ENCODE data around the gene HS2ST1. TPM values are rescaled to one million over a fixed set of nuclear protein-coding genes. Genes with fewer than 3 reads are reported as not detected.

The HS2ST1 gene
- total and polyA plus RNA-seq, 4 donors, result 4.1 to 45.3 (median 16.3) TPM

DNA sequence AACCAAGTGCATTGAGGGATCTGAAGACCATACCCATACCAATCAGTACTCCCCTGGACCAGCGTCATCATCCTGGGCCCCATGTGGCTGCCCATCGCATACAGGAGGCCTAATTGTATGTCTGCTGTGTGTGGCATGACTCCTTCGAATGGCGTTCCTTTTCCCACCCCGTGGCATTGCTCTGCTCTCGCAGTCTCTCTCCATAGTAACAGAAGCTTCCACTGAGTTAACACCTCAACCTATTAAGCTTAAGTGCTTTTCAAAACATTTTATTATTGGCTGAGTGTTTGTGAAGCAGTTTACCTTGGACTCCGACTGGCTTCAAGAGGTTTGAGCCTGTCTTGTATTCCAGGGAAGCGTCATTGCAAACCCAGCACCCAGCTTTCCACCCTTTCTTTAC is 227.1 kb downstream of the HS2ST1 start:
- Histone ChIP-seq H3K4me1 (ENCODE audit: control insufficient read depth in 5 of 5, insufficient read depth in 5 of 5, low read length in 5 of 5) (peaks cover 0 to 2% (median 0%) of the 10 kb centered on the region in 5 donors), H3K36me3 (ENCODE audit: control insufficient read depth in 4 of 4, insufficient read depth in 4 of 4, low read length in 4 of 4) (peaks cover 0 to 3% (median 0%) of the 10 kb centered on the region in 4 donors), H3K4me3 (no peak overlapping the region), H3K27me3 (ENCODE audit: control insufficient read depth in 3 of 3, insufficient read depth in 3 of 3, low read length in 2 of 3) (peaks cover 0 to 4% (median 0%) of the 10 kb centered on the region in 3 donors), H3K9ac (ENCODE audit: insufficient read depth in 1 of 2, low read length in 2 of 2) (no peak overlapping the region), H3K27ac (ENCODE audit: low read depth in 1 of 2, low read length in 1 of 2) (no peak overlapping the region), H3K9me3 (ENCODE audit: control insufficient read depth in 4 of 4, insufficient read depth in 3 of 4, low read length in 3 of 4) (peaks cover 0 to 3% (median 0%) of the 10 kb centered on the region in 4 donors)
- ATAC-seq (ENCODE audit: insufficient read depth, low FRiP score) (peak; percentile 63), DNase-seq (no peak)
- WGBS, 2 donors, result 79 to 90% methylated on average over 8 of the region's 8 CpGs
- TF ChIP-seq, protein P1, sequence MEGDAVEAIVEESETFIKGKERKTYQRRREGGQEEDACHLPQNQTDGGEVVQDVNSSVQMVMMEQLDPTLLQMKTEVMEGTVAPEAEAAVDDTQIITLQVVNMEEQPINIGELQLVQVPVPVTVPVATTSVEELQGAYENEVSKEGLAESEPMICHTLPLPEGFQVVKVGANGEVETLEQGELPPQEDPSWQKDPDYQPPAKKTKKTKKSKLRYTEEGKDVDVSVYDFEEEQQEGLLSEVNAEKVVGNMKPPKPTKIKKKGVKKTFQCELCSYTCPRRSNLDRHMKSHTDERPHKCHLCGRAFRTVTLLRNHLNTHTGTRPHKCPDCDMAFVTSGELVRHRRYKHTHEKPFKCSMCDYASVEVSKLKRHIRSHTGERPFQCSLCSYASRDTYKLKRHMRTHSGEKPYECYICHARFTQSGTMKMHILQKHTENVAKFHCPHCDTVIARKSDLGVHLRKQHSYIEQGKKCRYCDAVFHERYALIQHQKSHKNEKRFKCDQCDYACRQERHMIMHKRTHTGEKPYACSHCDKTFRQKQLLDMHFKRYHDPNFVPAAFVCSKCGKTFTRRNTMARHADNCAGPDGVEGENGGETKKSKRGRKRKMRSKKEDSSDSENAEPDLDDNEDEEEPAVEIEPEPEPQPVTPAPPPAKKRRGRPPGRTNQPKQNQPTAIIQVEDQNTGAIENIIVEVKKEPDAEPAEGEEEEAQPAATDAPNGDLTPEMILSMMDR (IDR thresholded peaks at IDR 0.05; ENCODE audit: control extremely low read depth, extremely low read depth), result no peak

DNA sequence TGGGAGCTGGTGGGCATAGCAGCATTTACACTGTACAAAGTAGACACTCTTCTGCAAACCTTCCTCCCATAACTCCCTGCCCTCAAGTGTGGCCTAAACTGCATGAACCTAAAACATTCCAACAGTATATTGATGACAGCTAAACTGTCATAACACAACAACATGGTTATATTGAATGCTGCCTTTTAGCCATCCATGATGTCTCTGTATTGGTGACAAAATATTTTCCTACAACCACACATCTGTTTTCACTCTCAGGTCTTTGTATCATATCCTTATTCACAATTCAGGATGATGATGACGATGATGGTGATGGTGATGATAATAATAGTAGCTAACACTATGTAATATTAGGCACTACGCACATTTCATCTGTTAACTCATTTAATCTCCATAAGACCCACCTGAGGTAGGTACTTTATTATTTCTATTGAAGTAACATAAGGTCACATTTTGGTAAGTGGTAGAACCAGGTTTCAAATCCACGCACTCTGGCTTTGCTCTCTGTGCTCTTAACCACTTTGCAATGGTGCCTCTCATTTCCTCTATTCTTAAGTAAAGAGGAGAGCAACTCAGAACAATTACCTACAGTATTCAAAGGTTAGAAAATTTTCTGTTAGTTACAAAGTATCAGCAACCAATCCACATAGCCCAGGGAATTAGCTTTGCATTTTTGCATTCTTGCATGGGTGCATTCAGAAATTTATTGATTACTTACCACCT is 229.1 kb downstream of the HS2ST1 start:
- TF ChIP-seq, protein P1 (IDR thresholded peaks at IDR 0.05; ENCODE audit: control extremely low read depth, extremely low read depth), result no peak
- Histone ChIP-seq H3K9ac (ENCODE audit: insufficient read depth in 1 of 2, low read length in 2 of 2) (no peak overlapping the region), H3K36me3 (ENCODE audit: control insufficient read depth in 4 of 4, insufficient read depth in 4 of 4, low read length in 4 of 4) (peaks cover 0 to 3% (median 0%) of the 10 kb centered on the region in 4 donors), H3K4me1 (ENCODE audit: control insufficient read depth in 5 of 5, insufficient read depth in 5 of 5, low read length in 5 of 5) (peaks cover 0 to 2% (median 0%) of the 10 kb centered on the region in 5 donors), H3K27me3 (ENCODE audit: control insufficient read depth in 3 of 3, insufficient read depth in 3 of 3, low read length in 2 of 3) (peaks cover 0 to 2% (median 0%) of the 10 kb centered on the region in 3 donors), H3K9me3 (ENCODE audit: control insufficient read depth in 4 of 4, insufficient read depth in 3 of 4, low read length in 3 of 4) (peaks cover 0 to 3% (median 0%) of the 10 kb centered on the region in 4 donors), H3K4me3 (no peak overlapping the region), H3K27ac (ENCODE audit: low read depth in 1 of 2, low read length in 1 of 2) (no peak overlapping the region)
- ATAC-seq (ENCODE audit: insufficient read depth, low FRiP score) (no peak), DNase-seq (no peak)
- WGBS, 2 donors, result 90 to 95% methylated on average over 3 of the region's 3 CpGs

DNA sequence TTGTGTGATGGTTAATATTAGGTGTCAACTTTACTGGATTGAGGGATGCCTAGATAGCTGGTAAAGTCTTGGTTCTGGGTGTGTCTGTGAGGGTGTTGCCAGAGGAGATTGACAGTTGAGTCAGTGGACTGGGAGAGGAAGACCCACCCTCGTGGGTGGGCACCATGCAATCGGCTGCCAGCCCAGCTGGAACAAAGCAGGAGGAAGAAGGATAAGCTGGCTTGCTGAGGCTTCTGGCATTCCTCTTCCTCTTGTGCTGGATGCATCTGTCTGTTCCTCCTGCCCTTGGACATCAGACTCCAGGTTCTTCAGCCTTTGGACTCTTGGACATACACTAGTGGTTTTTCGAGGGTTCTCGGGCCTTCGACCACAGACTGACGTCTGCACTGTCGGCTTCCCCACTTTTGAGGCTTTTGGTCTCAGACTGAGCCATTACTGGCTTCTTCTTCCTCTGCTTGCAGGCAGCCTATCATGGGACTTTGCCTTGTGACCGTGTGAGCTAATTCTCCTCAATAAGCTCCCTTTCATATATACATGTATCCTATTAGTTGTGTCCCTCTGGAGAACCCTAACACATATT is 230.0 kb downstream of the HS2ST1 start:
- ATAC-seq (ENCODE audit: insufficient read depth, low FRiP score) (no peak), DNase-seq (no peak)
- 67 to 81% methylated on average over 8 of the region's 8 CpGs for WGBS, 2 donors

More for the DNA sequence above, 230.0 kb downstream of the HS2ST1 start:
- H3K27ac ChIP-seq (ENCODE audit: low read depth in 1 of 2, low read length in 1 of 2), result no peak overlapping the region
- H3K9me3 ChIP-seq (ENCODE audit: control insufficient read depth in 4 of 4, insufficient read depth in 3 of 4, low read length in 3 of 4), result peaks cover 0 to 3% (median 0%) of the 10 kb centered on the region in 4 donors
- H3K9ac ChIP-seq (ENCODE audit: insufficient read depth in 1 of 2, low read length in 2 of 2), result no peak overlapping the region
- no peak overlapping the region for H3K4me3 ChIP-seq
- H3K4me1 ChIP-seq (ENCODE audit: control insufficient read depth in 5 of 5, insufficient read depth in 5 of 5, low read length in 5 of 5), result peaks cover 0 to 7% (median 5%) of the 10 kb centered on the region in 5 donors
- peaks cover 0 to 3% (median 0%) of the 10 kb centered on the region in 4 donors for H3K36me3 ChIP-seq (ENCODE audit: control insufficient read depth in 4 of 4, insufficient read depth in 4 of 4, low read length in 4 of 4)
- H3K27me3 ChIP-seq (ENCODE audit: control insufficient read depth in 3 of 3, insufficient read depth in 3 of 3, low read length in 2 of 3), result no peaks in the 10 kb centered on the region
- TF ChIP-seq, protein P1 (IDR thresholded peaks at IDR 0.05; ENCODE audit: control extremely low read depth, extremely low read depth), result no peak

Measured in lung (tissue), 12 donors.